IMR-90 (cell line): ENCODE results near the gene ZFAND5.

ENCODE experiments used
- CTCF ChIP-seq: conservative IDR thresholded peaks from 2 replicates; pipeline ENCODE4 v1.5.1; 2012; ENCODE audit warnings: mild to moderate bottlenecking, low read depth, low read length, improper control_type of control experiment
- MXI1 ChIP-seq: IDR thresholded peaks from 2 replicates; pipeline ENCODE4 v1.6.1; 2012; ENCODE audit warnings: low read depth, mild to moderate bottlenecking, low read length, moderate library complexity, borderline replicate concordance
- USF2 ChIP-seq: fragments of 150-350 bp; IDR thresholded peaks from 2 replicates; pipeline ENCODE4 v1.6.1; 2017; ENCODE audit warnings: mild to moderate bottlenecking, antibody characterized with exemption, low read length, low read depth

GRCh38 chr9:72315510-72316311, 49.3 kb downstream of the ZFAND5 start:
- no peak for TF ChIP-seq USF2
- no peak for TF ChIP-seq MXI1
- TF ChIP-seq CTCF, result no peak
